AML-193 (cell line): ENCODE results near the gene GDF11.

Experiments used
- DNase-seq, 2 experiments: peaks; one replicate each; lab custom pipeline; 2025; lab: John Stamatoyannopoulos, UW

GDF11 gene

DNA sequence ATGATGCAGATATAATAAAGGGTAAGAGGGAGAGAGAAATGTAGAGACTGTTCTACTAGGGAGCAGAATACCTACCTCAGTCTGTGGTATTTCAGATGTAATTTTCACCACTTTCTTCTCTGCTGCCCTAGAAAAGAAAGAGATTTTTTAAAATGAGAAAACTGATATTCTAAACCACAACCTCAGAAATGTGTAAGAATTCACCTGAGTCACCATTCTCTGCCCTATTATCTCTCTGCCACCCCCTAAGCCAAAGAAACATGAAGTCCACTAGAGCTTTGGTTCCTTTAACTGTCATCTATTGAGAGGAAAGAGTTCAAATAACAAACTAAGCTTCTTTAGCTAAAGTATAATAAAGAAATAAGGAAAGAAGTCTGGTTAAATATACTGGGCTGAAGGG lies 53.0 kb downstream of the GDF11 start:
- no peak for DNase-seq

DNA sequence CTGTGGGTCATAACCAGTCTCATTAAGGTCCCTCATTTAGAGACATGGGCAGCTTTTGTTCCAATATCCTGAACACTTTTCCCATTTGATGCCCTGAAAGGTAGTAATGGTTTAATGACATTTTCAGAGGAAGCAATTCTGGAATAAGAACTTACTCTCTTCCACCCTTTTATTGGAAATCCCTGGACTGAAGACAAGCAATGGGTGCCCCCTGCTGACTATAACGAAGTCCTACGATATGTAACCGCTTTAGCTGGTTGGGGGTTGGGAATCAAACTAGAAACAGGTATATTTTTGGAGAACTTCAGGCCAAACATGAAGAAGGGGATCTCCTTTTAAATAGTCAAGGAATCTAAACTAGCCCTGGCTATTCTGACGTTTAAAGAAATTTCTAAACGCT lies 54.1 kb downstream of the GDF11 start:
- DNase-seq, result peak; percentile 11 to 14

DNA sequence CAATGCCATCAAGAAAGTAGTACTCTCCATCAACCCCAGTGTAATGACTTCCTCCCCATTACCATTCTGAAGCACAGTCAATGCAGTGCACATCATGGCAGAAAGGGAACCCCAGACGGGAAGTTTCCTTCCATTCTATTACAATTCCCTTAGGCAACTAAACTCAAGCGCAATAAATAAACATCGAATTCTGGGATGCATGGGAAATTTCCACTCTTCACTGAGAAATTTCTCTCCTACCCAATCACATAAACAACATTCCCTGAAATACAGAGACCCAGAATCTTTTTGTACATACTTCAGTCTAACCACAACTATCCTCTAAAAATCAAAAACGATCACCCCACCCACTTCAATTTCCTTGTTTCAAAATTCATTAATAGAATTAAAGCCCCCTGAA lies 54.6 kb downstream of the GDF11 start:
- DNase-seq, result no peak
